GM18909 (cell line): ENCODE data around the gene PANK1.
"Not testable (repeated sequence)": the region's sequence is repeated elsewhere in the genome, so short reads cannot be mapped to it uniquely, and the experiment has no call there.

Source experiments
- ATAC-seq: cut with Tn5 transposase; IDR thresholded peaks from one replicate; pipeline ENCODE4 v1.9.1; 2021; ENCODE audit warnings: mild to moderate bottlenecking; ENCODE audit not compliant: unreplicated experiment, poor library complexity

Gene PANK1

GRCh38 chr10:89576022-89576421, 69.0 kb downstream of the PANK1 start:
- ATAC-seq, result no peak

- ATAC-seq, result no peak
Observed at GRCh38 chr10:89575031-89575430, 70.0 kb downstream of the PANK1 start.

- ATAC-seq, result no peak
Observed at GRCh38 chr10:89574368-89574767, 70.7 kb downstream of the PANK1 start.

GRCh38 chr10:89567576-89568245, 77.3 kb downstream of the PANK1 start:
- ATAC-seq, result no peak

- ATAC-seq, result no peak
Observed at GRCh38 chr10:89566992-89567391, 78.0 kb downstream of the PANK1 start.

- no peak for ATAC-seq
Observed at GRCh38 chr10:89566095-89566950, 78.7 kb downstream of the PANK1 start.

GRCh38 chr10:89565180-89565579, 79.9 kb downstream of the PANK1 start:
- no peak for ATAC-seq

GRCh38 chr10:89563861-89564478, 81.1 kb downstream of the PANK1 start:
- no peak for ATAC-seq

- ATAC-seq, result no peak
Observed at GRCh38 chr10:89563311-89563710, 81.7 kb downstream of the PANK1 start.

GRCh38 chr10:89556600-89556999, 88.4 kb downstream of the PANK1 start:
- no peak for ATAC-seq

- no peak for ATAC-seq
Observed at GRCh38 chr10:89555688-89556445, 89.2 kb downstream of the PANK1 start.

GRCh38 chr10:89554433-89554832, 90.6 kb downstream of the PANK1 start:
- no peak for ATAC-seq

- ATAC-seq, result no peak
Observed at GRCh38 chr10:89553064-89553734, 91.8 kb downstream of the PANK1 start.

GRCh38 chr10:89552213-89552612, 92.8 kb downstream of the PANK1 start:
- ATAC-seq, result no peak

- no peak for ATAC-seq
Observed at GRCh38 chr10:89550509-89550908, 94.5 kb downstream of the PANK1 start.

GRCh38 chr10:89549510-89549909, 95.5 kb downstream of the PANK1 start:
- ATAC-seq, result no peak

GRCh38 chr10:89548673-89549072, 96.4 kb downstream of the PANK1 start:
- no peak for ATAC-seq

GRCh38 chr10:89547853-89548513, 97.1 kb downstream of the PANK1 start:
- ATAC-seq, result no peak

- ATAC-seq, result not testable (repeated sequence)
Observed at GRCh38 chr10:89546651-89547050, 98.4 kb downstream of the PANK1 start.
